Kidney (tissue), 14 donors: ENCODE data around the gene C10orf62. TPM values are rescaled to one million over a fixed set of nuclear protein-coding genes. Genes with fewer than 3 reads are reported as not detected.

Source experiments
- DNase-seq, 5 donors: peaks; one replicate each; pipeline ENCODE4 v3.0.0-alpha.2; 2013 to 2020
- FAIRE-seq: peaks from 2 replicates; lab custom pipeline; 2012; peaks lifted over from hg19 to GRCh38; lab: Jason Lieb, UNC
- H3K27ac ChIP-seq, 2 donors: one replicate each; pipeline ENCODE4 v1.7.0; 2013; ENCODE audit warnings: low read depth in 2 of 2, low read length in 2 of 2, inconsistent platforms in 1 of 2
- H3K27me3 ChIP-seq: one replicate; pipeline ENCODE4 v1.7.1; 2013; ENCODE audit warnings: low read length, inconsistent platforms; ENCODE audit not compliant: control insufficient read depth, insufficient read depth
- H3K36me3 ChIP-seq, 3 donors: one replicate each; pipeline versions ENCODE4 v1.7.0 to v1.7.1; 2013; ENCODE audit warnings: low read length in 3 of 3, control low read depth in 1 of 3, inconsistent platforms in 1 of 3; ENCODE audit not compliant: insufficient read depth in 3 of 3, control insufficient read depth in 2 of 3
- H3K4me1 ChIP-seq, 3 donors: one replicate each; pipeline versions ENCODE4 v1.7.0 to v1.7.1; 2013; ENCODE audit warnings: low read length in 3 of 3, inconsistent platforms in 1 of 3, low read depth in 1 of 3; ENCODE audit not compliant: control insufficient read depth in 2 of 3, insufficient read depth in 2 of 3
- H3K4me3 ChIP-seq, 3 donors: one replicate each; pipeline versions ENCODE4 v1.7.0 to v1.8.1; 2013; ENCODE audit warnings: low read length in 3 of 3, control low read depth in 1 of 3, inconsistent platforms in 1 of 3
- H3K9ac ChIP-seq, 3 donors: one replicate each; pipeline versions ENCODE4 v1.7.0 to v1.7.1; 2013; ENCODE audit warnings: low read length in 3 of 3, control low read depth in 1 of 3, inconsistent platforms in 1 of 3
- H3K9me3 ChIP-seq, 3 donors: one replicate each; pipeline versions ENCODE4 v1.7.0 to v1.7.1; 2013; ENCODE audit warnings: low read length in 3 of 3, control low read depth in 1 of 3, inconsistent platforms in 1 of 3; ENCODE audit not compliant: control insufficient read depth in 2 of 3, insufficient read depth in 1 of 3
- CTCF ChIP-seq: IDR thresholded peaks from 3 replicates; pipeline ENCODE4 v1.5.1; 2012; ENCODE audit warnings: mild to moderate bottlenecking, moderate library complexity, borderline replicate concordance; ENCODE audit not compliant: insufficient read depth; ENCODE audit errors: extremely low read depth
- intact Hi-C: fragments of 100-400 bp; cut with DNase I; formaldehyde crosslinking; loops from one replicate; pipeline ENCODE4 v1.11.1; 2022
- polyA plus RNA-seq: library from polyadenylated mRNA; stranded (reverse); fragments of 350-450 nt; fragmentation: Illumina TruSeq; extraction: RNeasy Lipid Tissue Mini Kit (QIAGEN cat#74804); gene quantifications from one replicate; pipeline ENCODE4 v1.2.3, GENCODE V29; 2014; ENCODE audit warnings: low read depth, low replicate concordance; ENCODE audit not compliant: insufficient read depth
- total RNA-seq: library from RNA; stranded (reverse); fragmentation: NEBNext Ultra II Directional; extraction: Animal tissue kit (Norgen Biotek cat#: 25700); gene quantifications from one replicate; pipeline ENCODE4 v1.2.1, GENCODE V29; 2021
- donor health status: control.
- donor health status: control.
- donor health status: control.
- donor health status: control.
- donor health status: control.
- donor health status: DM: yes; HTN: yes; CAD: no.
- donor health status: Normal renal cell carcinoma (clear cell type).

The C10orf62 gene
- total and polyA plus RNA-seq, 2 donors from 2014 or later, result 0.77 to 1.6 TPM

- TF ChIP-seq CTCF, result peak; percentile 57
- Histone ChIP-seq H3K9me3 (no peaks in the 10 kb centered on the region), H3K4me1 (peaks cover 0 to 5% (median 0%) of the 10 kb centered on the region in 3 donors), H3K36me3 (peaks cover 0 to 5% (median 0%) of the 10 kb centered on the region in 3 donors), H3K27ac (no peak overlapping the region), H3K27me3 (no peaks in the 10 kb centered on the region), H3K9ac (no peak overlapping the region), H3K4me3 (no peak overlapping the region)
- peak in 2 of 5 donors; percentile 61 to 68 for DNase-seq
- intact Hi-C loops, result no loop called here
- no peak for FAIRE-seq
Observed at GRCh38 chr10:97612386-97612785, 22.9 kb downstream of the C10orf62 start.

GRCh38 chr10:97618285-97618684 lies 28.8 kb downstream of the C10orf62 start:
- intact Hi-C loops, result no loop called here
- FAIRE-seq (no peak), DNase-seq (no peak)
- H3K36me3 ChIP-seq, result no peaks in the 10 kb centered on the region
- no peak overlapping the region for H3K4me3 ChIP-seq
- TF ChIP-seq CTCF, result no peak
- H3K4me1 ChIP-seq, result peaks cover 0 to 9% (median 2%) of the 10 kb centered on the region in 3 donors
- H3K27me3 ChIP-seq, result no peaks in the 10 kb centered on the region
- no peaks in the 10 kb centered on the region for H3K9me3 ChIP-seq
- no peak overlapping the region for H3K27ac ChIP-seq
- no peak overlapping the region for H3K9ac ChIP-seq

- intact Hi-C loops, result no loop called here
- H3K9ac ChIP-seq, result no peak overlapping the region
- H3K9me3 ChIP-seq, result no peaks in the 10 kb centered on the region
- no peak overlapping the region for H3K4me3 ChIP-seq
- FAIRE-seq (no peak), DNase-seq (no peak)
- no peaks in the 10 kb centered on the region for H3K27me3 ChIP-seq
- H3K36me3 ChIP-seq, result no peaks in the 10 kb centered on the region
- no peak for TF ChIP-seq CTCF
- H3K4me1 ChIP-seq, result peaks cover 0 to 9% (median 3%) of the 10 kb centered on the region in 3 donors
- no peak overlapping the region for H3K27ac ChIP-seq
Observed at GRCh38 chr10:97618733-97619132, 29.2 kb downstream of the C10orf62 start.

- Histone ChIP-seq H3K4me1 (peaks cover 0 to 7% (median 3%) of the 10 kb centered on the region in 3 donors), H3K9ac (no peak overlapping the region), H3K27ac (peak overlapping the region; percentile 10 to 60), H3K36me3 (no peaks in the 10 kb centered on the region), H3K4me3 (no peak overlapping the region), H3K9me3 (no peaks in the 10 kb centered on the region), H3K27me3 (no peaks in the 10 kb centered on the region)
- no peak for TF ChIP-seq CTCF
- intact Hi-C loops, result no loop called here
- FAIRE-seq, result no peak
- DNase-seq, result peak in 3 of 5 donors; percentile 37 to 64 (median 62)
Observed at GRCh38 chr10:97623277-97623676, 33.8 kb downstream of the C10orf62 start.
